KMS-11 (cell line): Measurements from ENCODE around the gene MLPH.

Experiments
- H2AFZ ChIP-seq: fragments of 200-600 bp; sonication (generic); 2 replicates; pipeline ENCODE4 v1.6.1; 2016; ENCODE audit warnings: antibody characterized with exemption, mixed run types, low read depth
- H3K27ac ChIP-seq: fragments of 200-600 bp; sonication (generic); 2 replicates; pipeline ENCODE4 v1.6.1; 2016; ENCODE audit warnings: mild to moderate bottlenecking, mixed run types
- H3K27me3 ChIP-seq: fragments of 200-600 bp; sonication (generic); 2 replicates; pipeline ENCODE4 v1.6.1; 2017; ENCODE audit warnings: mild to moderate bottlenecking, low read depth, mixed run types, moderate library complexity; ENCODE audit not compliant: insufficient read depth
- H3K36me3 ChIP-seq: fragments of 200-600 bp; sonication (generic); 2 replicates; pipeline ENCODE4 v1.6.1; 2017; ENCODE audit warnings: mild to moderate bottlenecking, mixed run types; ENCODE audit not compliant: insufficient read depth
- H3K4me1 ChIP-seq: fragments of 200-600 bp; sonication (generic); 2 replicates; pipeline ENCODE4 v1.6.1; 2016; ENCODE audit warnings: mild to moderate bottlenecking, low read depth, mixed run types; ENCODE audit not compliant: poor library complexity, severe bottlenecking
- H3K4me2 ChIP-seq: fragments of 200-600 bp; sonication (generic); 2 replicates; pipeline ENCODE4 v1.7.0; 2016; ENCODE audit warnings: mild to moderate bottlenecking, mixed run types
- H3K4me3 ChIP-seq: fragments of 200-600 bp; sonication (generic); IDR thresholded peaks from 2 replicates; pipeline ENCODE4 v1.6.1; 2017; ENCODE audit warnings: low read depth, low read length, mixed read lengths; ENCODE audit not compliant: insufficient read depth
- H3K79me2 ChIP-seq: fragments of 200-600 bp; sonication (generic); 2 replicates; pipeline ENCODE4 v1.6.1; 2016; ENCODE audit warnings: low read depth, mixed run types; ENCODE audit not compliant: insufficient read depth
- H3K9ac ChIP-seq: fragments of 200-600 bp; sonication (generic); 2 replicates; pipeline ENCODE4 v1.6.1; 2016; ENCODE audit warnings: mild to moderate bottlenecking, mixed run types
- H4K20me1 ChIP-seq: fragments of 200-600 bp; sonication (generic); 2 replicates; pipeline ENCODE4 v1.6.1; 2016; ENCODE audit warnings: mild to moderate bottlenecking, mixed run types; ENCODE audit not compliant: insufficient read depth
- CTCF ChIP-seq: fragments of 200-600 bp; sonication (generic); conservative IDR thresholded peaks from 2 replicates; pipeline ENCODE4 v1.6.1; 2017; ENCODE audit warnings: low read depth, mild to moderate bottlenecking, antibody characterized with exemption, low read length, moderate library complexity, mixed read lengths

Gene MLPH

DNA sequence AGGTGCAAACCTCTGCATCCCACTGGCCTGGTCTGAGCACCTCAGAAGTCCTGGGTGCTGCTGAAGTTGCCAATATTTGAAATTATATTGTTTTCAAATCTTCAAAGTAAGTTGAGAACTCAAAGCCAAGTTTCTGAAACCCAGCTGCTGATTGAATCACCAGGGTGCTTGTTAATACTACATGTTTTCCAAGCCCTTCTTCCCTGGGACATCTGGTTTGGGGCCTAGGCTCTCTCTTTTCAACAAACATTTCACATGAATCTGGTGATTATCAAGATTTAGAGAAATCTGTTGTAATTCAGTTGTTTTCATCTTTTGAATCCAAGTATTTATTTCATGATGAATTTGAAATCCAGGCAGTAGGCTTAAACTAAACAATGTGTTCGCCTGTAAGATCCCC, 24.4 kb downstream of the MLPH start:
- no peak overlapping the region for H3K27ac ChIP-seq
- no peak overlapping the region for H3K4me3 ChIP-seq
- no peak overlapping the region for H2AFZ ChIP-seq
- no peaks in the 10 kb centered on the region for H3K79me2 ChIP-seq
- no peaks in the 10 kb centered on the region for H3K27me3 ChIP-seq
- H3K4me2 ChIP-seq = no peak overlapping the region
- TF ChIP-seq CTCF = no peak
- H3K36me3 ChIP-seq = no peaks in the 10 kb centered on the region
- no peak overlapping the region for H3K9ac ChIP-seq
- peaks cover 10% of the 10 kb centered on the region for H3K4me1 ChIP-seq
- no peaks in the 10 kb centered on the region for H4K20me1 ChIP-seq

GRCh38 chr2:237511885-237512405, 24.9 kb downstream of the MLPH start:
- H3K27me3 ChIP-seq = no peaks in the 10 kb centered on the region
- H3K4me3 ChIP-seq = no peak overlapping the region
- TF ChIP-seq CTCF = no peak
- H3K79me2 ChIP-seq = no peaks in the 10 kb centered on the region
- no peaks in the 10 kb centered on the region for H4K20me1 ChIP-seq
- peaks cover 10% of the 10 kb centered on the region for H3K4me1 ChIP-seq
- no peak overlapping the region for H2AFZ ChIP-seq
- no peaks in the 10 kb centered on the region for H3K36me3 ChIP-seq
- no peak overlapping the region for H3K9ac ChIP-seq
- H3K27ac ChIP-seq = no peak overlapping the region
- H3K4me2 ChIP-seq = no peak overlapping the region

DNA sequence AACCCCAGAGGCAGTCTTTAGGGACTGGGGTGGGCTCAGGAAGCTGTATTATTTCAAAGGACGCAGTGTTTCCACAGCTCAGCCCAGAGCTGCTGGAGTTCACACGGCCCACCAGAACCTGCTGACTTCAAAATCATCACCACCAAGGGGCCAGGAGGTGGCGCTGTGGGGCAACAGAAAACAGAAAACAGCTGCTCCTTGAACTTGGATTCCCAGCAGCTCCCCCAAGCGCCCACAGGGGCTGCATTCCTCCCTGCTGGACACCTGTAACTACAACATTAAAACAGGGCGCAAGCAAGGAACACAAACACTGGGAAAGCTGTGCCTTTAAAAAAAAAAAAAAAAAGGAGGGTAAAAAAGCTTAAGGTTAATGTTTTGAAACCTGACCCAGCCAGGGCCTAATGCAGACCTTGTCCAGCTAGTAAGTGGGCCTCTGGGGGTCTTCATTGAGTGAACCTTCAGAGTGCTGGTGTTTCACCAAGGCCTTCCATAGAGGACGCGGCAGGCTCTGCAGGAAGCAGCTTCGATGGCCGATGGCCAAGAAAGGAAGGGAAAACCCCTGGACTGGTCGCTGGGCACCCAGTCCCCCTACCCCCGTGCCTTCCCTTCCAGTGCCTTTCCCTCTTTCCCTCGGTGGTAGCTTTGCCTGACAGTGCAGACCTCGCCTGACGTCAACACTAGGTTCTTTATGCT, 25.9 kb downstream of the MLPH start:
- Histone ChIP-seq H3K4me1 (peaks cover 10% of the 10 kb centered on the region), H3K9ac (no peak overlapping the region), H3K4me2 (no peak overlapping the region), H4K20me1 (no peaks in the 10 kb centered on the region), H2AFZ (no peak overlapping the region), H3K27ac (no peak overlapping the region), H3K36me3 (no peaks in the 10 kb centered on the region), H3K4me3 (no peak overlapping the region), H3K79me2 (no peaks in the 10 kb centered on the region), H3K27me3 (no peaks in the 10 kb centered on the region)
- TF ChIP-seq CTCF = peak; percentile 94

- no peak overlapping the region for H3K4me2 ChIP-seq
- peaks cover 10% of the 10 kb centered on the region for H3K4me1 ChIP-seq
- H2AFZ ChIP-seq = no peak overlapping the region
- H3K36me3 ChIP-seq = no peaks in the 10 kb centered on the region
- H3K27me3 ChIP-seq = no peaks in the 10 kb centered on the region
- H4K20me1 ChIP-seq = no peaks in the 10 kb centered on the region
- no peak overlapping the region for H3K27ac ChIP-seq
- H3K4me3 ChIP-seq = no peak overlapping the region
- no peak overlapping the region for H3K9ac ChIP-seq
- H3K79me2 ChIP-seq = no peaks in the 10 kb centered on the region
- no peak for TF ChIP-seq CTCF
These were observed 26.6 kb downstream of the MLPH start for GRCh38 chr2:237513693-237514092.
